Mononuclear cell (primary cell): ENCODE measurements around the gene PALD1. TPM values are rescaled to one million over a fixed set of nuclear protein-coding genes. Genes with fewer than 3 reads are reported as not detected.

Experiments used
- H3K27me3 ChIP-seq: 2 replicates; pipeline ENCODE4 v1.6.0; 2011; ENCODE audit warnings: low read length, control low read depth; ENCODE audit not compliant: insufficient read depth
- H3K4me1 ChIP-seq: 2 replicates; pipeline ENCODE4 v1.5.1; 2011; ENCODE audit warnings: mild to moderate bottlenecking, low read length, control low read depth; ENCODE audit not compliant: insufficient read depth
- H3K4me3 ChIP-seq: 2 replicates; pipeline ENCODE4 v1.5.1; 2011; ENCODE audit warnings: mild to moderate bottlenecking, low read length, moderate library complexity
- H3K9me3 ChIP-seq: 2 replicates; pipeline ENCODE4 v1.5.1; 2011; ENCODE audit warnings: low read depth, mild to moderate bottlenecking, control low read depth, low read length
- total RNA-seq: library from RNA; depleted of rRNA; stranded (reverse); fragments of >200 nt; gene quantifications from one replicate; pipeline ENCODE4 v1.2.3, GENCODE V29; 2012

The PALD1 gene
- total RNA-seq, 1 donor = 0.52 TPM

DNA sequence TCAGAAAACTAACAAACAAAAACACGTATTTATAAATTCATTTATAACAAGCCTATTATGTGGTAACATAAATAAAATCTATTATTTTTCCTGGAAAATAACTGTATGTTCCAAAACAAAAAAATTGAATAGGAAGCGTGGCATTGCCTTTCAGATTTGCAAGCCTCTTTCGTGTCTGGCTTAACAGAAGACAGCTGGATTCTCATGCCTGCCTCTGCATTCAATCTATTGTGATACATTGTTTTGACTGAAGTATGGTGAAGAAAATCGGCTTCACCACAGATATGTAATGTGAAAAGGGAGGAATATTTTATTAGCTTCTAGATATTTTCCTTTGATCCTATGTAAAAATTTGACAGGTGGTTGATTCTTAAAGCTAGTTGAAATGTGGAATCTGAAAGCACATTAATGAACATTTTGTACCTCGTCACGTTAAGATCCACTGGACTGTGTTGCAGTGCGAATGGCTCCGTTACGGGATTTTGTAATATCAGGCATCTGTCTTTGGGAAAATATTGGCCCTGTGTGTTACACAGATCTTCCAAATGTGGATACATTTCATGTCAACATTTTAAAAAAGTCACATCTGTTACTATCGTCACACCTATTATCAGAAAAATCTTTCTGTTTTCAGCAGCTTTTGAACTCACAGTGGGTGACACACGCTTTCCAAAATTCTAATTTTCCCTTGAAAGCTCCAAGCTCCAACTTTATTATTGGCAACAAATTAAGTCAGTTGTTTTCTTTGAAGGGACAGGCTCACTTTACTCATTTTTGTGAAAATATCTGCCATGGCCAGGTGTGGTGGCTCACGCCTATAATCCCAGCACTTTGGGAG, 26.2 kb downstream of the PALD1 start:
- Histone ChIP-seq H3K4me1 (peaks cover 14% of the 10 kb centered on the region), H3K4me3 (no peak overlapping the region), H3K27me3 (no peaks in the 10 kb centered on the region), H3K9me3 (no peaks in the 10 kb centered on the region)

DNA sequence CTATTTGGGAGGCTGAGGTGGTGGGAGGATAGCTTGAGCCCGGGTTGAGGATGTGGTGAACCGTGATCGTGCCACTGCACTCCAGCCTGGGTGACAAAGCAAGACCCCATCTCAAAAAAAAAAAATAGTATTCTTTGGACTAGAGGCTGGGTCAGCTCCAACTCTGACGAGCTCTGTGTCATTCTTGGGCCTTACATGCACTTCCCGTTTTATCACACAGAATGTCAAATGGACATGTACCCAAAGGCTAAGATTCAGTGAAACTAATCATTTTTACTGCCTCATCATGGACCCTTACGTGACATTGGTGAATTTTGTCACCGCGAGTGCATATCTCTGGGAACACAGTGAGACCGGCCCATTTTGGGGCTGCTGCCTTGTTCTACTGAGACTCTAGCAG, 27.3 kb downstream of the PALD1 start:
- no peaks in the 10 kb centered on the region for H3K9me3 ChIP-seq
- H3K4me3 ChIP-seq = no peak overlapping the region
- H3K4me1 ChIP-seq = peaks cover 10% of the 10 kb centered on the region
- H3K27me3 ChIP-seq = no peaks in the 10 kb centered on the region

DNA sequence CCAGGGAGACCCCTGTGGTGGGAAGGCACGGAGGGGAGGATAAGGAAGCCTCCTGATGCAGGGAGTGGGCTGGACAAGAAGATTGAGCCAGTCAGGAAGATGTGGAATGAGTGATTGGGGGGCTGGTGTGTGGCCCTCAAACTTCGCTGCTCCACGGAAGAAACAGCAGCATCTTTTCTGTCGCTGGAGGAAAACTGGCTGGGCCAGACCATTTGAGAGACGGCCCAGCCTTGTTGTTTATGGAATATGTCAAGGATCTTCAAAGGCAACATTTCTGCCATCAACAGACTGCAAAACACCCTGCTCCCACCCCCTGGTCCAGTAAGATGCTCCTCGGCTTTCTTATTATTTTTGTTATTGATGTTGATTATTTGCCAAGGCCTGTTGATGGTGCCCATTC, 29.4 kb downstream of the PALD1 start:
- Histone ChIP-seq H3K9me3 (no peaks in the 10 kb centered on the region), H3K4me1 (peaks cover 10% of the 10 kb centered on the region), H3K4me3 (no peak overlapping the region), H3K27me3 (no peaks in the 10 kb centered on the region)

DNA sequence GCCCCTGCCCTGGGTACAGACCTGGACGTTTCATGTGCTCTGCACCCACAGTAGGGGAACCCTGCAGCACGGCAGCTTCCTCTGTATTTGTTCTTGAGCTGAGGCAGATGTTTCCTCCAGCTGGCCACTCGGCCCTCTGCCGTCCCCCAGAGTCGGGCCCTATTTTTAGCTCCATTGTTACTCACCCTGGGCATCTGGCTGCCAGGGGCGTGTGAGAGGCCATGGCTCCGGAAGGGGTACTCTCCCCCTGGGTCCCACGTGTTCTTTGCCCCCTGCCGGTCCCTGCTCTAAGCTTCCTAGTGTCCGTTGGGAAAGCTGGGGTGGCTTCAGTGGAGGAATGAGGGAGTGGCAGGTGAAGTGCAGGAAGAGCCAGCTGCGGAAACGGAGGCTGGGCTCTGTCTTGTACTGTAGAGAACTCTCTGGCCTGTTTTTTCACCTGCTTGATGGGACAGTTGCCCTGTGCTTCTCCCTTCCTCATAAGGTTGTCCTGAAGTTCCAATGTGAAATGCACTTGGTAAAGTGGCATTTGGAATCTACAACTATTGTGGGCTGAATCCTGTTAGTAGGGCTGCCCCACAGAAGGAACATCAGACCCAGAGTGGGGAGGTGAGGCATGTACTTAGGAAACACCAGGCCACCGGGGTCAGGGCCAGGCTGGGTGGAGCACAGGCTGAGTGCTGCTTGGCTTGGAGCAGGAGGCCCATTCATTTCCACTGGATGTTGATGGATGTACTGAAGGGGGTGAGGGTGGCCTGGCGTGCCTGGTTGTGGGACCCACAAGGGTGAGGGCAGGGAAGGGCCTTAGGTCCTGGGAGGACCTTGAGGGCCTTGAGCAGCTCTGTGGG, 30.6 kb downstream of the PALD1 start:
- H3K4me3 ChIP-seq = no peak overlapping the region
- H3K27me3 ChIP-seq = no peaks in the 10 kb centered on the region
- H3K4me1 ChIP-seq = peaks cover 17% of the 10 kb centered on the region
- no peaks in the 10 kb centered on the region for H3K9me3 ChIP-seq

DNA sequence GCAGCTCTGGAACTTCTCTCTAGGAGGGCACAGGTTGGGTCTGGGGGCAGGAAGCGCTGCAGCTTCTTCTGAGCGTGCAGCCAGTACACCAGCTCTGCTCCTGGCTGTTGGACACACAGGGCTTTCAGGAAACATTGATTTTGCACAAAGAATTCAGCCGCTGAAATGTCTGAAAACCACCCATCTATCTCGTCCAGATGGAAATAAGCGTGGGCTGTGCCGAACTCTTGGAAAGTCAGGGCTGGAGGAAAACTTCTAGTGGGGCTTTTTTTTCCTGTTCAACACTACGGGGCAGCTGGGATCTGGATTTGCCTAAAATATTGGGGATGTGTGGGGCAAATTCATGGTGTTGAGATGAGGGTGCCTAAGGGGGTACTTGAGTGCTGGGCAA, 31.2 kb downstream of the PALD1 start:
- Histone ChIP-seq H3K4me1 (peaks cover 17% of the 10 kb centered on the region), H3K27me3 (no peaks in the 10 kb centered on the region), H3K4me3 (no peak overlapping the region), H3K9me3 (no peaks in the 10 kb centered on the region)

DNA sequence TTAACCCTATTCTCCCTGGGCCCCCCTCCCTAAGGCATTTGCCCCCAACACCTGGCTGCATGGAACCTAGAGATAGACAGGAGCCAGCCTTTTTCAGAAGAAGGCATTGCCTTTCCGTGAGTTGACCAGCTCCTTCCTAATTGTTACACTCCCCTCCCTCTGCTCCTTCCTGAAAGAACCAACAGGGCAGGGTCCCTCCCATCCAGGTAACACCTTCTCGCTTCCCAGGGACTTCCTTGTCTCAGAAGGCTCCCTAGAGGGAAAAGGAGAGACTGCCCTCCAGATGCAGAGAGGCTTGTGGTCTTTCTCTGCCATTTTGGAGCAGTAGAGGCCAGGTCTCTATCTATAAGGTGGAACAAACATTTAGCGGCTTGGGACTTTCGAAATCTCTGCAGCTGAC, 31.9 kb downstream of the PALD1 start:
- Histone ChIP-seq H3K9me3 (no peaks in the 10 kb centered on the region), H3K27me3 (no peaks in the 10 kb centered on the region), H3K4me3 (no peak overlapping the region), H3K4me1 (peaks cover 17% of the 10 kb centered on the region)

DNA sequence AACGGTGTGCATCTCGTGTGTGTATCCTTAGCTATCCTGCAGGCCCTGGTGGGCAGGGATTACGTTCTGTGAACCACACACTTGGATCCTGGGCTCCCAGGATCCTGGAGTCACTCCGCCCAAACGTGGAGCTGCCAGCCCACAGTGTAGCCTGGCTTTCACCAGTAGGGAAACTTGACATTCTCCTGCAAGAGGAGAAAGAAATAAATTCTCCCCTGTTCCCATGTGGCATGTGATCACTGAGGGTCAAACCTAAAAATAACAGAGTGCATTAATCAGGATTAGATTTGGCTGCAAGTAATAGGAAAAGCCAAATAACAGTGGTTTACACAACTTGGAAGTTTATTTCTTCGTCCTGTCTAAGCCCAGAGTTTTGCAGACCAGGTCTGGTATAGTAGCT, 32.3 kb downstream of the PALD1 start:
- H3K27me3 ChIP-seq = no peaks in the 10 kb centered on the region
- H3K9me3 ChIP-seq = no peaks in the 10 kb centered on the region
- no peak overlapping the region for H3K4me3 ChIP-seq
- peaks cover 17% of the 10 kb centered on the region for H3K4me1 ChIP-seq

DNA sequence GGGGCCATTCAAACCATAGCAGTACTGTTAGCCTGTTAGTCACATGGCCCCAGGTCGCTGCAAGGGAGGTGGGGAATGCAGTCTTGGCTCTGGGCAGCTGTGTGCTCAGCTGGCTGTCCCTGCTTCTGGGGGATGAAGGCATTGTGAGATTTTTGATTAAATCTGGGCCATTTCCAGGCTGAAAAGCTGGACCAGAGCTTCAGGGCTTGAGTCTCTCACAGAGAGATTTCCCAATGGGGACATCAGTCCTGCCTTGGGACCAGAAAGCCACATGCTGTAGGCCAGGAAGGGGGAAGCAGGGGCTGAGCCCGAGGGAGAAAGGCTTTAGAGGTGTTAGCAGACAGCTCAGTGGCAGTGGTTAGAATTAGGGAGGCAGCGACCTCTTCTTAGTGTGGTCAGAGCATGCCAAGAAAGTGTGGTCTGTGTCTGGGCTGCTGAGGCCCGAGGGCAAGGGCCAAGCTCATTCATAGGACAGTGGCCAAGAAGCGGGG, 33.6 kb downstream of the PALD1 start:
- Histone ChIP-seq H3K9me3 (no peaks in the 10 kb centered on the region), H3K4me1 (peaks cover 17% of the 10 kb centered on the region), H3K27me3 (no peaks in the 10 kb centered on the region), H3K4me3 (no peak overlapping the region)

DNA sequence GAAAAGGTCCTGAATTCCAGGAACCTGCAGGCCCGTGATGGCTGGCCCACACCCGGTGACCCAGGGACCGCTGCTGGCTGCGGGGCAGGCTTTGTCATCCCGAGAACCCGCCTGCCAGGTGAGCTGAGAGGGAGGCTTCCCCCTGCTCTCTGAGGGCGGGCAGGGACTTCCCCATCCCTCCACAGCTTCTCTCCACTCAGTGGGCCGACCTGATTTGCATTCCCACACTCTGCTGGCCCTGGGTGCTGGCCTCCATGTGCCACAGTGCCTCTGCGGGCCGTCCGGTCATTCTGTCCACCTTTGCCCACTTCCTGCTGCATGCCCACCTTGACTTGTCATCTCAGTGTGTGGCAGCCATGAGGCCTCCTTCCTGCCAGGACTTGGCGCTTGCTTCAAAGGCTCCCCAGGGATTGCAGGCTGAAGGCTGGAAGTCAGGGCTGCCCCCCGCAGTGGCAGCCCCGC, 35.3 kb downstream of the PALD1 start:
- no peaks in the 10 kb centered on the region for H3K27me3 ChIP-seq
- no peak overlapping the region for H3K4me3 ChIP-seq
- peaks cover 11% of the 10 kb centered on the region for H3K4me1 ChIP-seq
- H3K9me3 ChIP-seq = no peaks in the 10 kb centered on the region

DNA sequence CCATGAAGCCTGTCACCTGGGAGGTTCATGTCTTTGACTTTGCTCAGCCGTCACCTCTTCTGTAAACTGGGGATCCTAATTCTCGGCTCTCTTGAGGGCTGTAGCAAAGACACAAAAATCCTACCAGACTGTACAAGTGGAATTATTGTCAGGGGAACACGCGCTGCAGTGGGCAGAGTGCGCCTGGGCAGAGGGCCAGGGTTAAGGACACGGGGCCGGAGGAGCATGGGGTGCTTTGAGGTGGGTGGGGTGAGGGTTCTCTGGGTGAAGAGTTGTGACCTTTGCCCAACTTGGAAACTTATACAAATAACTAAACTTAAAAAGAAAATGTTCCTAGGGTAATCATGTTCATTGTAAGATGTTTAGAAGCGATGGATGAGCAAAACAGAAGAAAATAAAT, 36.0 kb downstream of the PALD1 start:
- Histone ChIP-seq H3K4me3 (no peak overlapping the region), H3K4me1 (peaks cover 7% of the 10 kb centered on the region), H3K27me3 (no peaks in the 10 kb centered on the region), H3K9me3 (no peaks in the 10 kb centered on the region)

DNA sequence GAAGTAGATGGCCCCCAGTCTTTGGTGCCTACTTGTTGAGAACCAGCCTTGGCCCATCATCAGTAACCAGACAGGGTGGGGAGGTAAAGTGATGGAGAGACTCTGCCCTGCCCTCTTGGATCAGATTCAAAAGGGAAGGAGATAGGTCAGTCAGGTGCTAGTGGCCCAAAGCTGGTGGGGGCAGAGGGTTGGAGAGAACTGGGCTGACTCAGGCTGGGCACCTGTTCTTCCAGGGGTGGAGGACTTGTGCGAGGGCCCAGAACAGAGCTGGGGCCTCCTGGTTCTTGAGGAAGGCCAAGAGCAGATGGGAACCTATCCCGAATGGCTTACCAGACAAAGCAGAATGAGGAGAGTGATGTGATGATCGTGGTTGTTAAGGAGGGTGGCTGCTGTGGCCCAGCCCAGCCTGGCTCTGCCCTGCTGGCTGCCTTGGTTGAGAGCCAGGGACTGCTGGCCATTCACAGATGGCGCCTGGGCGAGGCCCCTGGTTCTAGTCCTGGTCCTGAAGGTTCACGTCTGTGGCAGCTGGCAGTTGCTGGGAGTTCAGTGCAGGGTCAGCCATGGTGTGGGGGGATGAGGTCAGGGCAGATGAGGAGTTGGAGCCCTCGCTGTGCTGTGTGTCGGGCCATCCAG, 36.6 kb downstream of the PALD1 start:
- Histone ChIP-seq H3K4me3 (no peak overlapping the region), H3K9me3 (no peaks in the 10 kb centered on the region), H3K4me1 (peaks cover 7% of the 10 kb centered on the region), H3K27me3 (no peaks in the 10 kb centered on the region)

DNA sequence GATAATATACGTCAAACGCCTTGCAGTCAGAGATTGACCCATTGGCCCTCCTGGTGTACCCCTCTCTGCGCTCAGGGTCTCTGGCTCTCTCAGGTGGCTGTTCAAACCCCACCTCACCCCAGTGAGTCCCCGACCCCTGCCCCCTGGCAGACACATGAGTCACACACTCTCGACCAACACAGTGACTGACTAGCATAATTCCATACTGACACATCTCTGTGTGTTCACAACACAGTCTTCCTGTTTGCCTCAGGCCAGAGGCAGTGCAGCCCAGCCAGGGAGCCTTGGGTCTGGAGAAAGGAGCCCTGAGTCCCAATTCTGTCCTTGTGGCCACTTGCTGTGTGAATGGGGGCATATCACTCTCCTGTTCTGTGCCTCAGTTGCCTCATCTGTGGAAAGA, 40.1 kb downstream of the PALD1 start:
- no peaks in the 10 kb centered on the region for H3K9me3 ChIP-seq
- H3K27me3 ChIP-seq = no peaks in the 10 kb centered on the region

DNA sequence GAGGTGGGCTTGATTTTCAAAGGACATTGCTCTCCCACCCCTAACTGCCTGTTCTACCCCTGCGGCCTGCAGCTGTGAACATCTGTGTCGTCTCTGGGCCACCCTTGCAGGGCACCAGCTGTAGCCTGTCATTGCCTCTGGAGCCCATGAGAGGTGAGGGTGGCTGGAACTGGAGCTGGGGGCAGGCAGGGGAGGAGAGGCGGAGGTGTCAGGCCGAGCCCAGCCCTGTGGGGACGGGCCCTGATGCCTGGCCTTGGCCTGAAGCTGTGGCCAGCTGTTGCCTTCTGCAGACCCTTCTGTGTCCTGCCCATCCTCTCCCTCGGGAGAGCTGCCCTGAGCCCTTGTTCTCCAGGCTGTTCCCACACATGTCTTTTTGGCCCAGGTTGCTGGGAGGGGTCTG, 44.5 kb downstream of the PALD1 start:
- Histone ChIP-seq H3K27me3 (no peaks in the 10 kb centered on the region), H3K4me3 (no peak overlapping the region), H3K4me1 (no peaks in the 10 kb centered on the region), H3K9me3 (no peaks in the 10 kb centered on the region)

More for the DNA sequence above, 40.1 kb downstream of the PALD1 start:
- Histone ChIP-seq H3K4me1 (peaks cover 5% of the 10 kb centered on the region), H3K4me3 (no peak overlapping the region)

DNA sequence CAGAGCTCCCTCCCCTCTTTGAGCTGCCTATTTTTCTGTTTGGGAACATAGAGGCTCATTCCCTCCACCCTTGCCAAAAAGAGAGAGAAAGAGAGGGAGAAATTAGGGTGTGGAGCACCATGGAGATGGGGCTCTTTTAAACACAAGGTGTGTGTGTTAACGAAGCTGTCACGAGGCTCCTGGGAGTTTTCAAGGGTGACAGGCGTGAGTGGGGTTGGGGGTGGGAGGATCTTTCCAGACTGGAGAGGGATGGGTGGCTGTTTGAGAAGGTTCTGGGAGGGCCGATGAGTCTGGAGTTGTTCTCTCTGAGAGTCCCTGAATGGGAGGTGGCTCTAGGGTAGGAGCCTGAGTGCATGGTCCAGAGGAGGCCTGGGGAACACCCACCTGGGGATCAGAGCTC, 45.0 kb downstream of the PALD1 start:
- Histone ChIP-seq H3K4me1 (no peaks in the 10 kb centered on the region), H3K9me3 (no peaks in the 10 kb centered on the region), H3K4me3 (no peak overlapping the region), H3K27me3 (no peaks in the 10 kb centered on the region)

DNA sequence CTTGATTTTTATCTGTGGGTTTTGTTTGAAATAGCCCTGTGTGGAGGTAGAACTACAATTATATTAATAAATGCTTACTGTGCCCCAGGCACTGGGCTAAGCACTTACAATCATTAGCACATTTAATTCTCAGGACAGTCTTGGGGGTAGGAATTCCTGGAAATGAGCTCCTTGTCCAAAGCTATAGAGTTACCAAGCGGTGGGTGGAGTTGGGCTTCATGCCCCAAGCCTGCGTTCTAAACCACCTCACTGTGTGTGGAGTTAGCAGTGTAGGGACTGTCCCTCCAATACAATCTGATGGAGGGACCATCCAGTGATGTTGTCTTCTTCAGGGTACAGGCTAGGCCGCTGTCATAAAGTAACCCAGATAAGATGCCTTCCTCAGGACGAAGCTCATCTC, 49.7 kb downstream of the PALD1 start:
- H3K9me3 ChIP-seq = no peaks in the 10 kb centered on the region
- no peak overlapping the region for H3K4me3 ChIP-seq
- no peaks in the 10 kb centered on the region for H3K4me1 ChIP-seq
- H3K27me3 ChIP-seq = no peaks in the 10 kb centered on the region
